ENCODE results near the gene ISOC1.

ISOC1 gene

DNA sequence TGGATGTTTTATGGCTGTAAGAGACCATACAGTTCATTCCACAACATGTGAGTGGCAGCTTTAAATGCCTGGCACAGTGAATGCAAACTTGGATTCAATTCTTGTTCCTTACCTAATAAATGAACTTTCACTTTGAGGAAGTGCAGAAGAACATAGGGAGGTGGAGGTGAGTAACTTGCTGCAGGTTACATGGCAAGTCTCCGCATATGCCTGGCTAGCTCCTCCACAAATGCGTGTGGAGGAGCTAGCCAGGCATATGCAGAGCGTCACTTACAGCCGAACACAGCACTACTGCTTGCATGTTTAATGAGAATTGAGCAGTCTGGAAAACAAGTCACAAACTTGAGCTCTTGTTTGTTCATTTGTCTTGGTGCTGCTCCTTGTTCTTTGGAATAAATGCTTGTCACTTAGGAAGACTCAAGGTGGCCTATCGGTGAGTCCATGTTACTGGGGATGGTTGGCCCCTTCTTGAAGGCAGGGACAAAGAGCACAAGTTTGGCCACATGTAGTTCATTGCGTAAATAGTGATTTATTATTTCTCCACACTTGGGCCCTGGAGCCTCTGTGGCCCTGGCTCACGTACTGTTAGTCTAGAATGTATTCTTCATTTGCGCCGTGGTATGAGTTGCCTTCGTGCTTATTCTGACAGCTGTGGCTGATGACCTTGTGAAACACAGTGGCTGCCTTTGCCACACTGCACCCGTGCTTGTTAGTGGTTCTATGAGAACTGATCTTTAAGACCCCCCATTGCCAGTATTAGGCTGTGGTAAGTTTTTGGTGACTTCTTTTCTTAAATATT is 3.1 kb downstream of the ISOC1 start:
- Histone ChIP-seq H2AK5ac (ENCODE audit: low read length) (no peak overlapping the region), H3K79me2 (ENCODE audit: control insufficient read depth, insufficient read depth, low read length) (peaks cover 12% of the 10 kb centered on the region), H3K27ac (ENCODE audit: low read depth, low read length) (no peak overlapping the region), H3K27me3 (ENCODE audit: insufficient read depth, low read length, poor library complexity) (no peaks in the 10 kb centered on the region), H4K8ac (ENCODE audit: low read depth, low read length) (no peak overlapping the region), H3K4ac (ENCODE audit: low read depth, low read length) (no peak overlapping the region), H3K56ac (ENCODE audit: low read length) (peak overlapping the region; percentile 0), H3K4me2 (ENCODE audit: low read length) (no peak overlapping the region), H3K4me1 (ENCODE audit: control insufficient read depth, low read depth, low read length) (peaks cover 11% of the 10 kb centered on the region), H2BK5ac (ENCODE audit: low read length) (no peak overlapping the region), H3K36me3 (ENCODE audit: control insufficient read depth, insufficient read depth, low read length) (no peaks in the 10 kb centered on the region), H3K23ac (ENCODE audit: low read length) (no peak overlapping the region), H3K18ac (ENCODE audit: low read length) (no peak overlapping the region), H2BK15ac (replicated peaks; ENCODE audit: low read depth) (no peak overlapping the region), H3K4me3 (ENCODE audit: low read length) (no peak overlapping the region), H3K79me1 (ENCODE audit: low read length) (peaks cover 12% of the 10 kb centered on the region), H2BK120ac (ENCODE audit: low read depth, low read length) (no peak overlapping the region), H4K5ac (ENCODE audit: low read length) (no peak overlapping the region), H3K9ac (ENCODE audit: low read length) (no peak overlapping the region)
- no peak for DNase-seq
- WGBS (ENCODE audit: extremely low coverage, insufficient coverage, low lambda C conversion rate) = no CpG with 5 or more reads among the region's 11 CpGs

GRCh38 chr5:129098488-129099183 is 4.1 kb downstream of the ISOC1 start:
- Histone ChIP-seq H2BK120ac (ENCODE audit: low read depth, low read length) (no peak overlapping the region), H4K5ac (ENCODE audit: low read length) (no peak overlapping the region), H3K4me3 (ENCODE audit: low read length) (no peak overlapping the region), H3K23ac (ENCODE audit: low read length) (no peak overlapping the region), H3K18ac (ENCODE audit: low read length) (no peak overlapping the region), H2BK15ac (replicated peaks; ENCODE audit: low read depth) (no peak overlapping the region), H3K9ac (ENCODE audit: low read length) (no peak overlapping the region), H3K36me3 (ENCODE audit: control insufficient read depth, insufficient read depth, low read length) (no peaks in the 10 kb centered on the region), H3K4me2 (ENCODE audit: low read length) (no peak overlapping the region), H3K79me2 (ENCODE audit: control insufficient read depth, insufficient read depth, low read length) (peaks cover 14% of the 10 kb centered on the region), H3K4ac (ENCODE audit: low read depth, low read length) (no peak overlapping the region), H3K4me1 (ENCODE audit: control insufficient read depth, low read depth, low read length) (peaks cover 11% of the 10 kb centered on the region), H3K27ac (ENCODE audit: low read depth, low read length) (no peak overlapping the region), H2BK5ac (ENCODE audit: low read length) (no peak overlapping the region), H3K56ac (ENCODE audit: low read length) (peak overlapping the region; percentile 17), H3K27me3 (ENCODE audit: insufficient read depth, low read length, poor library complexity) (no peaks in the 10 kb centered on the region), H2AK5ac (ENCODE audit: low read length) (no peak overlapping the region), H4K8ac (ENCODE audit: low read depth, low read length) (no peak overlapping the region), H3K79me1 (ENCODE audit: low read length) (peaks cover 12% of the 10 kb centered on the region)
- peak; percentile 37 for DNase-seq
- no CpG with 5 or more reads among the region's 3 CpGs for WGBS (ENCODE audit: extremely low coverage, insufficient coverage, low lambda C conversion rate)

DNA sequence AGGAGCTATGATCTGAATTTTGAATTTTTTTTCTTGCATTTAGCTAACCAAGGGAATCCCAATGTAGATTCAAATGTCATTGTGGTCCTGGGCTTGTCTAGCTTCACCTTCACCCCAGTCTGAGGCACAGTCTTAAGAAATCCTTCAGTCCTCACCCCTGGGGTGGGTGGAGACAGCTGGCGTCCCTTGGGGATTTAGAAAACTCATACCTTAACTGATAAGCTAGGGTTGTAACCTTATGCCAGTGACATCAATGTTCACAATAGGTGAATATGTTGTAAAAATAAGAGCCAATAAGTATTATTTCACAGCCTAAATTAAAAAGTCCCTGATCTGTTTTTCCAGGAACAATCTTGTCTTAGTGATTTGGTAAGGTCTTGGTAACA is 4.6 kb downstream of the ISOC1 start:
- Histone ChIP-seq H3K56ac (ENCODE audit: low read length) (no peak overlapping the region), H2AK5ac (ENCODE audit: low read length) (no peak overlapping the region), H2BK15ac (replicated peaks; ENCODE audit: low read depth) (no peak overlapping the region), H3K18ac (ENCODE audit: low read length) (no peak overlapping the region), H3K9ac (ENCODE audit: low read length) (no peak overlapping the region), H3K23ac (ENCODE audit: low read length) (no peak overlapping the region), H3K27ac (ENCODE audit: low read depth, low read length) (no peak overlapping the region), H3K4ac (ENCODE audit: low read depth, low read length) (no peak overlapping the region), H3K79me1 (ENCODE audit: low read length) (peaks cover 12% of the 10 kb centered on the region), H4K8ac (ENCODE audit: low read depth, low read length) (no peak overlapping the region), H3K4me3 (ENCODE audit: low read length) (no peak overlapping the region), H3K27me3 (ENCODE audit: insufficient read depth, low read length, poor library complexity) (no peaks in the 10 kb centered on the region), H3K4me1 (ENCODE audit: control insufficient read depth, low read depth, low read length) (peaks cover 11% of the 10 kb centered on the region), H3K4me2 (ENCODE audit: low read length) (no peak overlapping the region), H2BK5ac (ENCODE audit: low read length) (no peak overlapping the region), H3K36me3 (ENCODE audit: control insufficient read depth, insufficient read depth, low read length) (no peaks in the 10 kb centered on the region), H4K5ac (ENCODE audit: low read length) (no peak overlapping the region), H2BK120ac (ENCODE audit: low read depth, low read length) (no peak overlapping the region), H3K79me2 (ENCODE audit: control insufficient read depth, insufficient read depth, low read length) (peaks cover 14% of the 10 kb centered on the region)
- peak; percentile 70 for DNase-seq
- WGBS (ENCODE audit: extremely low coverage, insufficient coverage, low lambda C conversion rate) = no CpG with 5 or more reads among the region's 1 CpG

GRCh38 chr5:129101794-129102193 is 7.2 kb downstream of the ISOC1 start:
- Histone ChIP-seq H4K5ac (ENCODE audit: low read length) (no peak overlapping the region), H2BK120ac (ENCODE audit: low read depth, low read length) (no peak overlapping the region), H3K18ac (ENCODE audit: low read length) (no peak overlapping the region), H3K79me2 (ENCODE audit: control insufficient read depth, insufficient read depth, low read length) (peaks cover 14% of the 10 kb centered on the region), H3K4me2 (ENCODE audit: low read length) (no peak overlapping the region), H3K23ac (ENCODE audit: low read length) (no peak overlapping the region), H3K79me1 (ENCODE audit: low read length) (peaks cover 12% of the 10 kb centered on the region), H3K27ac (ENCODE audit: low read depth, low read length) (no peak overlapping the region), H3K4me3 (ENCODE audit: low read length) (no peak overlapping the region), H2BK5ac (ENCODE audit: low read length) (no peak overlapping the region), H3K27me3 (ENCODE audit: insufficient read depth, low read length, poor library complexity) (no peaks in the 10 kb centered on the region), H2BK15ac (replicated peaks; ENCODE audit: low read depth) (no peak overlapping the region), H3K56ac (ENCODE audit: low read length) (no peak overlapping the region), H3K9ac (ENCODE audit: low read length) (no peak overlapping the region), H3K4ac (ENCODE audit: low read depth, low read length) (no peak overlapping the region), H4K8ac (ENCODE audit: low read depth, low read length) (no peak overlapping the region), H2AK5ac (ENCODE audit: low read length) (no peak overlapping the region), H3K36me3 (ENCODE audit: control insufficient read depth, insufficient read depth, low read length) (no peaks in the 10 kb centered on the region), H3K4me1 (ENCODE audit: control insufficient read depth, low read depth, low read length) (peaks cover 9% of the 10 kb centered on the region)
- DNase-seq = no peak
- WGBS (ENCODE audit: extremely low coverage, insufficient coverage, low lambda C conversion rate) = no CpG with 5 or more reads among the region's 2 CpGs

DNA sequence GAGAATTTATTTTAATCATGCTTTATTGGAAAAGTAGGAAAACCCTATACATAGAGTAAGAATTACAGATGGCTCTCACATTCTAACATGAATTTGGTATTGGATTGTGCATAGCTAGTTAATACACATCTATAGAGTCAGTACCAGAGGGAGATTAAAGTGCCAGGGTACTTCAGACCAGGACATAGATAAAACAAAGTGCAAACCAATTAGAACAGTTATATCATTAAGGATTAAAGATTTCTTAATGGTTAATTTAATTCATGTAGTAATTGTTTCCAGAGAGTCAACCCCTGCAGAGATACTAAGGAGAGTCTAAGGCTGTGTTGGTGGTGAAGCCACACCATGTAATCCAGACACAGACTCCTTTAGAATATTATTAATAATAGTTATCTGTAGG is 8.8 kb downstream of the ISOC1 start:
- no peak overlapping the region for H3K18ac ChIP-seq (ENCODE audit: low read length)
- peaks cover 8% of the 10 kb centered on the region for H3K79me2 ChIP-seq (ENCODE audit: control insufficient read depth, insufficient read depth, low read length)
- no peak overlapping the region for H3K4me2 ChIP-seq (ENCODE audit: low read length)
- no peak overlapping the region for H3K23ac ChIP-seq (ENCODE audit: low read length)
- H4K5ac ChIP-seq (ENCODE audit: low read length) = no peak overlapping the region
- no peaks in the 10 kb centered on the region for H3K36me3 ChIP-seq (ENCODE audit: control insufficient read depth, insufficient read depth, low read length)
- no peak overlapping the region for H3K4me3 ChIP-seq (ENCODE audit: low read length)
- no peak overlapping the region for H2BK15ac ChIP-seq (replicated peaks; ENCODE audit: low read depth)
- no peak overlapping the region for H2BK120ac ChIP-seq (ENCODE audit: low read depth, low read length)
- no peak overlapping the region for H3K4ac ChIP-seq (ENCODE audit: low read depth, low read length)
- H3K4me1 ChIP-seq (ENCODE audit: control insufficient read depth, low read depth, low read length) = peaks cover 3% of the 10 kb centered on the region
- no peak overlapping the region for H3K9ac ChIP-seq (ENCODE audit: low read length)
- no peak overlapping the region for H4K8ac ChIP-seq (ENCODE audit: low read depth, low read length)
- no peak overlapping the region for H3K27ac ChIP-seq (ENCODE audit: low read depth, low read length)
- no peaks in the 10 kb centered on the region for H3K27me3 ChIP-seq (ENCODE audit: insufficient read depth, low read length, poor library complexity)
- H3K79me1 ChIP-seq (ENCODE audit: low read length) = peaks cover 5% of the 10 kb centered on the region
- no peak for DNase-seq
- H3K56ac ChIP-seq (ENCODE audit: low read length) = no peak overlapping the region
- H2BK5ac ChIP-seq (ENCODE audit: low read length) = no peak overlapping the region
- H2AK5ac ChIP-seq (ENCODE audit: low read length) = no peak overlapping the region
